Thyroid gland (tissue), 4 donors: Measurements from ENCODE around the gene H1-8.

Experiments used
- CTCF ChIP-seq, 6 experiments: fragments of 200-600 bp in 3 of 6; fragments of 450-650 bp in 3 of 6; sonication (generic) in 3 of 6; IDR thresholded peaks; one replicate each; pipeline ENCODE4 v1.5.1; 2016 to 2019; ENCODE audit warnings: antibody characterized with exemption in 6 of 6, mild to moderate bottlenecking in 2 of 6, inconsistent platforms in 1 of 6, moderate library complexity in 1 of 6
- POLR2A ChIP-seq, 2 donors: fragments of 450-650 bp; IDR thresholded peaks; one replicate each; pipeline ENCODE4 v1.6.1; 2017; ENCODE audit warnings: antibody characterized with exemption in 2 of 2, mild to moderate bottlenecking in 2 of 2, moderate library complexity in 1 of 2

- no peak for TF ChIP-seq CTCF (IDR thresholded peaks at IDR 0.05)
- no peak for TF ChIP-seq POLR2A (IDR thresholded peaks at IDR 0.05)
Measured at GRCh38 chr3:129575997-129576384, 33.0 kb downstream of the H1-8 start.
